ENCODE results near the gene NFYC. TPM values are rescaled to one million over a fixed set of nuclear protein-coding genes. Genes with fewer than 3 reads are reported as not detected.
A peak's percentile ranks its signal among the peaks of the same experiment; 100 is the strongest.

Gene NFYC
- total and polyA plus RNA-seq, 2 of the 8 experiments (the other 6 are each of a cell fraction or from before 2014, with no cell fraction given): 54.1 to 124 TPM

GRCh38 chr1:40783001-40783905 lies 91.7 kb downstream of the NFYC start, which contains the start of gene KCNQ4 (continued):
- TF ChIP-seq, protein P1, sequence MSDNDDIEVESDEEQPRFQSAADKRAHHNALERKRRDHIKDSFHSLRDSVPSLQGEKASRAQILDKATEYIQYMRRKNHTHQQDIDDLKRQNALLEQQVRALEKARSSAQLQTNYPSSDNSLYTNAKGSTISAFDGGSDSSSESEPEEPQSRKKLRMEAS (IDR thresholded peaks at IDR 0.05): peak; percentile 87
- no peak for TF ChIP-seq BCL11A (IDR thresholded peaks at IDR 0.05; ENCODE audit: low read depth in 2 of 2, low read length in 2 of 2)
- TF ChIP-seq, protein P2, sequence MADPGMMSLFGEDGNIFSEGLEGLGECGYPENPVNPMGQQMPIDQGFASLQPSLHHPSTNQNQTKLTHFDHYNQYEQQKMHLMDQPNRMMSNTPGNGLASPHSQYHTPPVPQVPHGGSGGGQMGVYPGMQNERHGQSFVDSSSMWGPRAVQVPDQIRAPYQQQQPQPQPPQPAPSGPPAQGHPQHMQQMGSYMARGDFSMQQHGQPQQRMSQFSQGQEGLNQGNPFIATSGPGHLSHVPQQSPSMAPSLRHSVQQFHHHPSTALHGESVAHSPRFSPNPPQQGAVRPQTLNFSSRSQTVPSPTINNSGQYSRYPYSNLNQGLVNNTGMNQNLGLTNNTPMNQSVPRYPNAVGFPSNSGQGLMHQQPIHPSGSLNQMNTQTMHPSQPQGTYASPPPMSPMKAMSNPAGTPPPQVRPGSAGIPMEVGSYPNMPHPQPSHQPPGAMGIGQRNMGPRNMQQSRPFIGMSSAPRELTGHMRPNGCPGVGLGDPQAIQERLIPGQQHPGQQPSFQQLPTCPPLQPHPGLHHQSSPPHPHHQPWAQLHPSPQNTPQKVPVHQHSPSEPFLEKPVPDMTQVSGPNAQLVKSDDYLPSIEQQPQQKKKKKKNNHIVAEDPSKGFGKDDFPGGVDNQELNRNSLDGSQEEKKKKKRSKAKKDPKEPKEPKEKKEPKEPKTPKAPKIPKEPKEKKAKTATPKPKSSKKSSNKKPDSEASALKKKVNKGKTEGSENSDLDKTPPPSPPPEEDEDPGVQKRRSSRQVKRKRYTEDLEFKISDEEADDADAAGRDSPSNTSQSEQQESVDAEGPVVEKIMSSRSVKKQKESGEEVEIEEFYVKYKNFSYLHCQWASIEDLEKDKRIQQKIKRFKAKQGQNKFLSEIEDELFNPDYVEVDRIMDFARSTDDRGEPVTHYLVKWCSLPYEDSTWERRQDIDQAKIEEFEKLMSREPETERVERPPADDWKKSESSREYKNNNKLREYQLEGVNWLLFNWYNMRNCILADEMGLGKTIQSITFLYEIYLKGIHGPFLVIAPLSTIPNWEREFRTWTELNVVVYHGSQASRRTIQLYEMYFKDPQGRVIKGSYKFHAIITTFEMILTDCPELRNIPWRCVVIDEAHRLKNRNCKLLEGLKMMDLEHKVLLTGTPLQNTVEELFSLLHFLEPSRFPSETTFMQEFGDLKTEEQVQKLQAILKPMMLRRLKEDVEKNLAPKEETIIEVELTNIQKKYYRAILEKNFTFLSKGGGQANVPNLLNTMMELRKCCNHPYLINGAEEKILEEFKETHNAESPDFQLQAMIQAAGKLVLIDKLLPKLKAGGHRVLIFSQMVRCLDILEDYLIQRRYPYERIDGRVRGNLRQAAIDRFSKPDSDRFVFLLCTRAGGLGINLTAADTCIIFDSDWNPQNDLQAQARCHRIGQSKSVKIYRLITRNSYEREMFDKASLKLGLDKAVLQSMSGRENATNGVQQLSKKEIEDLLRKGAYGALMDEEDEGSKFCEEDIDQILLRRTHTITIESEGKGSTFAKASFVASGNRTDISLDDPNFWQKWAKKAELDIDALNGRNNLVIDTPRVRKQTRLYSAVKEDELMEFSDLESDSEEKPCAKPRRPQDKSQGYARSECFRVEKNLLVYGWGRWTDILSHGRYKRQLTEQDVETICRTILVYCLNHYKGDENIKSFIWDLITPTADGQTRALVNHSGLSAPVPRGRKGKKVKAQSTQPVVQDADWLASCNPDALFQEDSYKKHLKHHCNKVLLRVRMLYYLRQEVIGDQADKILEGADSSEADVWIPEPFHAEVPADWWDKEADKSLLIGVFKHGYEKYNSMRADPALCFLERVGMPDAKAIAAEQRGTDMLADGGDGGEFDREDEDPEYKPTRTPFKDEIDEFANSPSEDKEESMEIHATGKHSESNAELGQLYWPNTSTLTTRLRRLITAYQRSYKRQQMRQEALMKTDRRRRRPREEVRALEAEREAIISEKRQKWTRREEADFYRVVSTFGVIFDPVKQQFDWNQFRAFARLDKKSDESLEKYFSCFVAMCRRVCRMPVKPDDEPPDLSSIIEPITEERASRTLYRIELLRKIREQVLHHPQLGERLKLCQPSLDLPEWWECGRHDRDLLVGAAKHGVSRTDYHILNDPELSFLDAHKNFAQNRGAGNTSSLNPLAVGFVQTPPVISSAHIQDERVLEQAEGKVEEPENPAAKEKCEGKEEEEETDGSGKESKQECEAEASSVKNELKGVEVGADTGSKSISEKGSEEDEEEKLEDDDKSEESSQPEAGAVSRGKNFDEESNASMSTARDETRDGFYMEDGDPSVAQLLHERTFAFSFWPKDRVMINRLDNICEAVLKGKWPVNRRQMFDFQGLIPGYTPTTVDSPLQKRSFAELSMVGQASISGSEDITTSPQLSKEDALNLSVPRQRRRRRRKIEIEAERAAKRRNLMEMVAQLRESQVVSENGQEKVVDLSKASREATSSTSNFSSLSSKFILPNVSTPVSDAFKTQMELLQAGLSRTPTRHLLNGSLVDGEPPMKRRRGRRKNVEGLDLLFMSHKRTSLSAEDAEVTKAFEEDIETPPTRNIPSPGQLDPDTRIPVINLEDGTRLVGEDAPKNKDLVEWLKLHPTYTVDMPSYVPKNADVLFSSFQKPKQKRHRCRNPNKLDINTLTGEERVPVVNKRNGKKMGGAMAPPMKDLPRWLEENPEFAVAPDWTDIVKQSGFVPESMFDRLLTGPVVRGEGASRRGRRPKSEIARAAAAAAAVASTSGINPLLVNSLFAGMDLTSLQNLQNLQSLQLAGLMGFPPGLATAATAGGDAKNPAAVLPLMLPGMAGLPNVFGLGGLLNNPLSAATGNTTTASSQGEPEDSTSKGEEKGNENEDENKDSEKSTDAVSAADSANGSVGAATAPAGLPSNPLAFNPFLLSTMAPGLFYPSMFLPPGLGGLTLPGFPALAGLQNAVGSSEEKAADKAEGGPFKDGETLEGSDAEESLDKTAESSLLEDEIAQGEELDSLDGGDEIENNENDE (IDR thresholded peaks at IDR 0.05; ENCODE audit: insufficient replicate concordance, low read length): no peak
